Endothelial cell of umbilical vein (primary cell): ENCODE data around the gene PGA5. TPM values are rescaled to one million over a fixed set of nuclear protein-coding genes. Genes with fewer than 3 reads are reported as not detected.

Source experiments
- BruUV-seq: library from RNA; stranded (reverse); fragments of 400-500 nt; replicated peaks from 2 replicates; lab custom pipeline; 2021; lab: Mats Ljungman, UMichigan
- CTCF ChIA-PET: fragments of 300-600, 350-600 bp; sonication (Branson Sonifier 250); formaldehyde crosslinking; loops from one replicate; lab custom pipeline; 2021; ENCODE audit warnings: antibody characterized with exemption, inconsistent platforms; lab: Charles Lee
- POLR2A ChIA-PET: fragments of 300-600, 350-600 bp; sonication (Branson Sonifier 250); formaldehyde crosslinking; loops from one replicate; lab custom pipeline; 2021; ENCODE audit warnings: antibody characterized with exemption, inconsistent platforms; lab: Charles Lee
- DNase-seq: peaks from one replicate; pipeline ENCODE4 v3.0.0-alpha.2; 2011; ENCODE audit warnings: low read depth, low spot score
- FAIRE-seq: peaks from 2 replicates; lab custom pipeline; 2011; peaks lifted over from hg19 to GRCh38; lab: Jason Lieb, UNC
- H2AFZ ChIP-seq: 2 replicates; pipeline ENCODE4 v1.6.0; 2012; ENCODE audit warnings: low read depth, low read length, control low read depth, inconsistent platforms
- H3K27ac ChIP-seq: 2 replicates; pipeline ENCODE4 v1.5.1; 2011; ENCODE audit warnings: low read depth, mild to moderate bottlenecking, control low read depth, low read length, moderate library complexity; ENCODE audit not compliant: insufficient read depth
- H3K27me3 ChIP-seq, 2 experiments: 2 replicates each; pipeline versions ENCODE4 v1.6.0 to v1.6.1; 2011; ENCODE audit warnings: low read length in 2 of 2, mixed read lengths in 1 of 2; ENCODE audit not compliant: control insufficient read depth in 2 of 2, insufficient read depth in 2 of 2
- H3K36me3 ChIP-seq, 2 experiments: 2 replicates in 1 of 2; 3 replicates in 1 of 2; pipeline ENCODE4 v1.5.1; 2011; ENCODE audit warnings: low read length in 2 of 2, mild to moderate bottlenecking in 1 of 2, moderate library complexity in 1 of 2; ENCODE audit not compliant: control insufficient read depth in 2 of 2, insufficient read depth in 2 of 2; ENCODE audit errors: extremely low read depth in 1 of 2
- H3K4me1 ChIP-seq: 3 replicates; pipeline ENCODE4 v1.5.1; 2011; ENCODE audit warnings: mild to moderate bottlenecking, low read length; ENCODE audit not compliant: control insufficient read depth, insufficient read depth; ENCODE audit errors: extremely low read depth
- H3K4me2 ChIP-seq: 2 replicates; pipeline ENCODE4 v1.6.1; 2011; ENCODE audit warnings: low read length, control low read depth, mixed read lengths; ENCODE audit not compliant: insufficient read depth
- H3K4me3 ChIP-seq, 3 experiments: fragments of 200-600 bp in 1 of 3; sonication (generic), shearing (Covaris generic) in 1 of 3; replicated peaks in 1 of 3; 2 replicates each; pipeline ENCODE4 v1.5.1; 2011 to 2016; ENCODE audit warnings: control low read depth in 3 of 3, low read length in 3 of 3, mild to moderate bottlenecking in 2 of 3, inconsistent platforms in 1 of 3, low read depth in 1 of 3, moderate library complexity in 1 of 3; ENCODE audit not compliant: insufficient read depth in 1 of 3
- H3K79me2 ChIP-seq: 2 replicates; pipeline ENCODE4 v1.6.0; 2012; ENCODE audit warnings: low read length, inconsistent platforms; ENCODE audit not compliant: control insufficient read depth, insufficient read depth
- H3K9ac ChIP-seq: replicated peaks from 2 replicates; pipeline ENCODE3; 2011; ENCODE audit warnings: low read length, control low read depth; ENCODE audit not compliant: insufficient read depth; ENCODE audit errors: extremely low read depth
- H3K9me1 ChIP-seq: replicated peaks from 3 replicates; pipeline ENCODE4 v1.6.0; 2011; ENCODE audit warnings: mild to moderate bottlenecking, low read length; ENCODE audit not compliant: control insufficient read depth, insufficient read depth; ENCODE audit errors: extremely low read depth
- H3K9me3 ChIP-seq: replicated peaks from 2 replicates; pipeline ENCODE4 v1.5.1; 2012; ENCODE audit warnings: low read length, inconsistent platforms; ENCODE audit not compliant: control insufficient read depth, insufficient read depth
- H4K20me1 ChIP-seq: replicated peaks from 2 replicates; pipeline ENCODE3; 2011; ENCODE audit warnings: mild to moderate bottlenecking, low read length; ENCODE audit not compliant: control insufficient read depth, insufficient read depth; ENCODE audit errors: extremely low read depth
- EZH2 ChIP-seq: IDR thresholded peaks from 2 replicates; pipeline ENCODE4 v1.6.1; 2012; ENCODE audit warnings: borderline replicate concordance, low read depth, mild to moderate bottlenecking, moderate library complexity, low read length, inconsistent platforms; ENCODE audit not compliant: severe bottlenecking
- JUN ChIP-seq: IDR thresholded peaks from 2 replicates; pipeline ENCODE4 v1.6.1; 2011; ENCODE audit warnings: borderline replicate concordance, low read depth; ENCODE audit not compliant: insufficient read length, insufficient read depth
- dilution Hi-C: fragments of 300-500 bp; cut with MboI; formaldehyde crosslinking; loops from one replicate; pipeline ENCODE4 v1.15.0; 2019; ENCODE audit warnings: low sequenced_read_pairs; ENCODE audit not compliant: extremely low pct_ligation_motif_present
- intact Hi-C: fragments of 100-400 bp; cut with micrococcal nuclease; formaldehyde crosslinking; loops from one replicate; pipeline ENCODE4 v1.10.0; 2022
- polyA plus RNA-seq, 4 experiments: library from polyadenylated mRNA; depleted of rRNA in 3 of 4; stranded (reverse) in 3 of 4; unstranded in 1 of 4; fragments of >200 nt; gene quantifications; 2 replicates each; pipeline versions ENCODE4 v1.2.1 to v1.2.3, GENCODE V29; 2011 to 2012; ENCODE audit warnings: missing spikeins in 1 of 4
- total RNA-seq: library from RNA; stranded (reverse); gene quantifications from 2 replicates; pipeline ENCODE4 v1.2.3, GENCODE V29; 2021
- TF ChIP-seq, protein P1 (sequence below): IDR thresholded peaks from 2 replicates; pipeline ENCODE4 v1.6.1; 2011; ENCODE audit not compliant: insufficient read depth, insufficient read length
- TF ChIP-seq, protein P2 (sequence below), 2 donors: IDR thresholded peaks; 1 replicate in 1 of 2; 2 replicates in 1 of 2; pipeline ENCODE4 v1.5.1; 2011; ENCODE audit warnings: low read length in 2 of 2, mild to moderate bottlenecking in 2 of 2, moderate library complexity in 2 of 2, control low read depth in 1 of 2, inconsistent platforms in 1 of 2, low read depth in 1 of 2; ENCODE audit not compliant: insufficient read depth in 1 of 2; ENCODE audit errors: extremely low read depth in 1 of 2

The PGA5 gene
- total and polyA plus RNA-seq, 2 donors (not counting 3 experiments of a cell fraction or from before 2014, with no cell fraction given): not detected

DNA sequence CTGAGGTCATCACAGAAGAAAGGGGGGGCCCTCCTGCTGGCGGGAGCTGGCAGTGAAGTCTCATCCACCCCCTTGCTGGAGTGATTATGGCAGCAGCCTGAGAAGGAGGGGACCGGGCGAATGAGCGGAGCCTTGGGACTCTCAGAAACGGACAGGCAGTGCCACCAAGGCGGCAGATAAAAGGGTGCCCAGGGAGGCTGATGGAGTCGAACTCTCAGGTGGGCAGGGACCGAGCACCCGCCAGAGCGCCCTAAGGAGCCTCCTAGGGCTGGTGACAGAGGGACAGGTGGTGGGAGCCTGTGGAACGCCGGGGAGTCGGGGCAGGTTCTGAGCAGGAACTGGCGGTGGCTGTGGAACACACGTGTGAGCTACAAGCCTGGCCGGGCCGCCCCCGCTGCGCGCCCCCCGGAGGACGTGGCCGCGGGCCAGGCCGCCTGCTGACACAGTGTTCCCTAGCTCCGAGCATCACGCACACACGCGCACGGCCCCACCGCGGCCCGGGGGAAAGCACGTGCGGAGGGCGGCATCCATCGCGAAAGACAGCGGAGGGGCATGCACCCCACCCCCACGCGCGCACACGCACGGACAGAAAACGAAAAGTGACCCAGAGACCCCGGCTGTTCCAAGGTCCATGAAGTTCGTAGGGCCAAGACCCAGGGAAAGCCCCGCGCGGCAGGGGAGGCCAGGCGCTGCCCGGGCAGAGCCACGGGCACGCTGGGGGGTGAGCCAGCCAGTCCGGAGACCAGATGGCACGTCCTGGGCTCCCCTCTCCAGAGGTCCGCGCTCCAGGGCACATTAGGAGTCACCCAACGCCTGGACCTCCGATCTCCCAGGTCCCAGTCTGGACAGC is 53.1 kb downstream of the PGA5 start:
- FAIRE-seq: peak; percentile 12
- Histone ChIP-seq H3K9me3 (no peaks in the 10 kb centered on the region), H2AFZ (peak overlapping the region; percentile 24), H3K4me1 (peaks cover 41% of the 10 kb centered on the region), H3K9me1 (no peaks in the 10 kb centered on the region), H3K79me2 (no peaks in the 10 kb centered on the region), H3K9ac (no peak overlapping the region), H3K4me3 (peak overlapping the region; percentile 8 to 48 (median 45)), H3K27ac (no peak overlapping the region), H3K27me3 (peaks cover 5 to 9% of the 10 kb centered on the region in 2 experiments), H3K4me2 (peak overlapping the region; percentile 54), H3K36me3 (peaks cover 0 to 2% of the 10 kb centered on the region in 2 experiments), H4K20me1 (no peaks in the 10 kb centered on the region)
- ChIA-PET POLR2A (interaction anchor here (0.7 kb wide), 1 partner anchor 21 kb away, joined by 4 read pairs; no protein-coding TSS in a partner anchor), CTCF (interaction anchor here (0.7 to 3.2 kb wide), 9 partner anchors 9 to 142 kb away, joined by 3 to 33 read pairs (median 4); no protein-coding TSS in a partner anchor)
- intact Hi-C loops (loop anchor here (1.0 to 2.0 kb wide), 2 partner anchors 39 to 40 kb away; partner anchors contain the start of genes DDB1 and TKFC), dilution Hi-C loops (no loop called here)
- TF ChIP-seq JUN: no peak
- no peak for TF ChIP-seq EZH2
- TF ChIP-seq, protein P1, sequence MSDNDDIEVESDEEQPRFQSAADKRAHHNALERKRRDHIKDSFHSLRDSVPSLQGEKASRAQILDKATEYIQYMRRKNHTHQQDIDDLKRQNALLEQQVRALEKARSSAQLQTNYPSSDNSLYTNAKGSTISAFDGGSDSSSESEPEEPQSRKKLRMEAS: peak; percentile 61
- TF ChIP-seq, protein P2, sequence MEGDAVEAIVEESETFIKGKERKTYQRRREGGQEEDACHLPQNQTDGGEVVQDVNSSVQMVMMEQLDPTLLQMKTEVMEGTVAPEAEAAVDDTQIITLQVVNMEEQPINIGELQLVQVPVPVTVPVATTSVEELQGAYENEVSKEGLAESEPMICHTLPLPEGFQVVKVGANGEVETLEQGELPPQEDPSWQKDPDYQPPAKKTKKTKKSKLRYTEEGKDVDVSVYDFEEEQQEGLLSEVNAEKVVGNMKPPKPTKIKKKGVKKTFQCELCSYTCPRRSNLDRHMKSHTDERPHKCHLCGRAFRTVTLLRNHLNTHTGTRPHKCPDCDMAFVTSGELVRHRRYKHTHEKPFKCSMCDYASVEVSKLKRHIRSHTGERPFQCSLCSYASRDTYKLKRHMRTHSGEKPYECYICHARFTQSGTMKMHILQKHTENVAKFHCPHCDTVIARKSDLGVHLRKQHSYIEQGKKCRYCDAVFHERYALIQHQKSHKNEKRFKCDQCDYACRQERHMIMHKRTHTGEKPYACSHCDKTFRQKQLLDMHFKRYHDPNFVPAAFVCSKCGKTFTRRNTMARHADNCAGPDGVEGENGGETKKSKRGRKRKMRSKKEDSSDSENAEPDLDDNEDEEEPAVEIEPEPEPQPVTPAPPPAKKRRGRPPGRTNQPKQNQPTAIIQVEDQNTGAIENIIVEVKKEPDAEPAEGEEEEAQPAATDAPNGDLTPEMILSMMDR (IDR thresholded peaks at IDR 0.05; ENCODE audit: extremely low read depth in 1 of 2, insufficient read depth in 1 of 2, low read depth in 1 of 2, low read length in 2 of 2): peak in 1 of 2 donors; percentile 21
- DNase-seq: peak; percentile 46
- no TSS peak for BruUV-seq
